ENCODE data around the gene BEND7.

BEND7 gene

DNA sequence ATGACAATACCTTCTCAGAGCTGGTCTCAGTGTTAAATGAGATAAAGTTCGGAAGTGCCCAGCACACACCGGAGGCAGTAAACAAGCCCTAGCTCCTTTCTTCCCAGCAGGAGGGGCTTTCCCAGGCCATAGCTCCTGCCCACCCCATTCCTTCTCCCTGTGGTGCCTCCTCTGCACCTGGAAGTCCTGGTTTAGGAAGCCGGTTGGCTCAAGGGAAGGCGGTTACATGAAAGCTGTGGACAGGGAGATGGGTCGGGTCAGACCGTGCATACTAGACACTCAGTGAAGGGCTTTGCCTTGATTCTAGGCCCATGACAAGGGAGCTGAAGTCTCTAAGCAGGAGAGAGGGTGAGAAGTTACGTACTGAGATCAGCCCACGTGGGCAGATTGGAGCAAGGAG is 8.6 kb downstream of the BEND7 start:
- no peak for DNase-seq

- DNase-seq: no peak
These were observed 10.6 kb downstream of the BEND7 start for GRCh38 chr10:13518076-13518692.

DNA sequence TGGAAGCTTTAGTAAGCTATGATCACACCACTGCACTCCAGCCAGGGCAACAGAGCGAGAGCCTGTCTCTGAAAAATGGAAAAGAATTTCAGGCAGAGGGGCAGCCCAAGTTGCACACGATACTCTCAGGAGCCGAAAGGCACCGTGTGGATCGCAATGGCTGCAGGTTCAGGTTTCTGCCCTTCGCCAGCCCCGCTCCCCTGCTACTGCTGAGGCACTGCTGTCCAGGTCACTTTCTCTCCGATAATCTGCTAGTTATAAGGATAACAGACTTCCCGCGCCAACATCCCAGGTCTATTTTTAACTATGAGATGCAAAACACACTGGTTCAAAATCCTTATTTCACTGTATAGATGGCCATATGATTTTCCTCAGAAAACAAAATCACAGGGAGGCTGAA is 11.1 kb downstream of the BEND7 start:
- no peak for DNase-seq

DNA sequence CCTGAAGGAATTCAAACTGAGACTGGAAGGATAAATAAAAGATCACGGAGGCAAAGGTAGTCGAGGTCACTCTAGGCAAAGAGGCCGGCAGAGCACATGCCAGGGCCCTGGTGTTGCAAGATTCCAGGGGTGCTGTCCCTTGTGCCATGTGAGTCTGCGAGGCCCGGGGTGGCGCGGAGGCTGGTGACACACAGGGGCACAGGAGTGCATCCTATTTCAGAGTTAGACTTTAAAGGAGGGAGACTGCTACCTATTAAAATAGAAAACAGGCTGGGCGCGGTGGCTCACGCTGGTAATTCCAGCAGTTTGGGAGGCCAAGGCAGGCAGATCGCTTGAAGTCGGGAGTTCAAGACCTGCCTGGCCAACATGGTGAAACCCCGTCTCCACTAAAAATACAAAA is 12.6 kb downstream of the BEND7 start:
- no peak for DNase-seq

GRCh38 chr10:13515467-13515866 is 13.3 kb downstream of the BEND7 start:
- no peak for DNase-seq

DNA sequence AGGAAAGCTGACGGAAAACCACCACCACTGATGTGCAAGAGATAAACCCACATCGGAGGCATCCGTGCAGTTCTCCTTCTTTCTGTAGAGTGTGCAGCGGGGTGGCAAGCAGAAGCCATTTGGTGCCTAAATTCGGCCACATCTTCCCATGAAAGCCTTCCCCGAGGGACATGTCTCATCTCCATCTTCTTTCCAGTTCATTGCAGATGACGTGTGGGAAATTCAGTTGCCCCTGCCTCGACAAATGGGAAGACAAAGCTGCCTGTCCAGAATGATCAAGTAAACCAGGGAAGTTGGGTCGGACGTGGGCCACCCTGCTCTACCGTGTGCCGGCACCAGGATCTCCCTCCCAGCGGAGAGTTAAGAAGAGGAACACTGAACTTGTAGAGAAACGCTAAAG is 14.5 kb downstream of the BEND7 start:
- DNase-seq: no peak

GRCh38 chr10:13512564-13512963 is 16.2 kb downstream of the BEND7 start:
- DNase-seq: no peak

GRCh38 chr10:13511409-13511808 is 17.4 kb downstream of the BEND7 start:
- no peak for DNase-seq

- DNase-seq: no peak
These were observed 23.6 kb downstream of the BEND7 start for GRCh38 chr10:13505052-13505680.

DNA sequence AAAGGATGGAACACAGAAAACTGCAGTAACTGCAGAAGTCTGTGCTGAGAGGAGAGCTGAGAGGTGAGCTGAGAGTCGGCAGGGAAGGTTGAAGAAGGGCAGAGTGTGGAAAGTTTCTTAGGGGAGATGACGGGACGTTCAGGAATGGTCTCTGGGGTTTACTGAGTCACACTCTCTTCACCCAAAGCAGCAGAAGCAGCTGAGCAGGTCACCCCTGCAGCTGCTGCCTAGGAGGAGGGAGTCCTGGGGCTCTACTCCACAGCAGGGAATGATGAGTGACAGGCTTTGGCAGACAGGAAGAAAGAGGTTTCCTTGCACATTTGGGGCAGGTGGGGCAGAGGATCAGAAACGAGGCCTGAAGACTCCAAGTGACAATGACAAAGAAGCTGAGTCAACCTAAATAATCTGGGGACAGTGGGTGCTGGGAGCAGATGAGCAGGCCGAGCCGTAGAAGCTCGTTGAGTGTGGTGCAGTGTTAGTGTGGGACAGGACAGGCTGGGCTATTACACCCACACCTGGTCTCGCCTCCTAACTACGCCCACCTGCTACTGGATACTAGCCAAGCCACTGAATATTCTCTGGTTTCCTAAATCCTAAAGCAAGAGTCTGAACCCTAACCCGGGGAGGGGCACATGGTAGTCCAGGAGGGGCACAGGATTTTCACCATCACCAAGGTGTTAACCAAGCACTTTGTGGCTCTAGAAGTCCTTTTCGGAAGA is 24.9 kb downstream of the BEND7 start:
- DNase-seq: no peak

DNA sequence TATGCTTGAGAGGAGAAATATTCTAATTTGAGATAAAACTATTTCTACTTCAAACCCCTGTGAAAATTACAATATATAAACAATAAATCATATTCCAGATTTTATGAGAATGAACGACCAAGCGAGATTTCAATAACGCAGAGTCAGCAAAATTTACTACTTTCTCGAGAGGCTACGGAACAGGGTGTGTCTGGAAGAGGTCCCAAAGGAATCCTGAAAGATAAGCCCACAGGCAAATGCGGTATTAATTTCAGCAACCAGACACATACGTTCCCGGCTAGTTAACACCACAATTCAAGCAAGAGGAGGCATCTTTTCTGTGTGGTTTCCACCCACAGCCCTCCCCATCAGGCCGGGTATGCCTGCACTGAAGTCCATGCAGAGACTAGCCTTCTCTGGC is 26.4 kb downstream of the BEND7 start:
- no peak for DNase-seq

DNA sequence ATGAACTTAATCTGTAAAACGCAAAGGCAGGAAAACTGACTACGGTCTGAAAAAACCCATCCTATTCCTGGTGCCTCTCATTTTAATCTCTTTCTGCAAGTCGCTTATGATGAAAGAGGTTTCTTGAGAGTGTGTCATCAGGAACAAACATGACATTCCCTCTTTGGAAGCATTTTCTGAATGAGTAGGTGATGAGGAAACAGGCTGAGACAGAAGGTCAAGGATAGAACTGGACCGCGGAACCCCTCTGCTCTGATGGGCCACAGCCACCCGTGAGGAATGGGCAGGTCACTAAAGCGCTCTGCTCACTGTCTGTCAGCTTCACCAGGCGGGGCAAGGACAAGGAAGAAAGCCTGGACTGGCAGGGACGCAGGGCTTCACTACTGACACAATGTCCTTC is 28.6 kb downstream of the BEND7 start:
- DNase-seq: no peak

GRCh38 chr10:13499150-13499549 is 29.7 kb downstream of the BEND7 start:
- DNase-seq: no peak

- DNase-seq: no peak
These were observed 31.9 kb downstream of the BEND7 start for GRCh38 chr10:13496931-13497330.

- DNase-seq: no peak
These were observed 32.6 kb downstream of the BEND7 start for GRCh38 chr10:13496164-13496563.

GRCh38 chr10:13492493-13493180 is 36.2 kb downstream of the BEND7 start:
- DNase-seq: no peak

- DNase-seq: no peak
These were observed 37.0 kb downstream of the BEND7 start for GRCh38 chr10:13491747-13492360.

DNA sequence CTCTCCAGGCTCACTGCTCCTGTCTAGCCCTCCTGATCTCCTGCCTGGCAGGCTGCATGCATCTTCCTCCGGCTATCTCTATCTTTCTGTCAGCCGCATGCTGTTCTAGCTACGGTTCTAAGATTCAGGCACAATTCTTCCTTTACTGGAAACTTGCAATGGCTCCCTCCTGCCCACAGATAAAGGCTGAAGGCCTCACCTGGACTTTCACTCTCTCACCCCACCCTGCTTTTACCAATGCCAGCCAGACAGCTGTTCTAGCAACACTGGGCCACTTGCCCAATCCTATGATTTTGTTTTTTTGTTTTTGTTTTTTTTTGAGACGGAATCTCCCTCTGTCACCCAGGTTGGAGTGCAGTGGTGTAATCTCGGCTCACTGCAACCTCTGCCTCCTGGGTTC is 38.3 kb downstream of the BEND7 start:
- no peak for DNase-seq

GRCh38 chr10:13489035-13489599 is 39.7 kb downstream of the BEND7 start:
- no peak for DNase-seq

DNA sequence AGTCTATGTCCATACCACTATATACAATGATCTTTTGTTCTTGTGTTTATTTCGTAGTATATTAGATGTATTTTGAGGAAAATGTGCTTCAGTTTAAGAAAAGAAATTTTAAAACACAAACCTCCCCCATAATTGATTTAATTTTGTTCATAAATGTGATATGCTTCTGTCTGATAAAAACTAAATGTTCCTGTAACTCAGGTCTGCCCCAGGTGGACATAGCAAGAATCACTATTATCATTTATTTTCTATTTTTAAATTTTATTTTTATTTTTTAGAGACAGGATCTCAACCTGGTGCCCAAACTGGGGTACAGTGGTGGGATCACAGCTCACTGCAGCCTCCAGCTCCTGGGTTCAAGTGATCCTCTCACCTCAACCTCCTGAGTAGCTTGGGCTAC is 43.2 kb downstream of the BEND7 start:
- DNase-seq: no peak

DNA sequence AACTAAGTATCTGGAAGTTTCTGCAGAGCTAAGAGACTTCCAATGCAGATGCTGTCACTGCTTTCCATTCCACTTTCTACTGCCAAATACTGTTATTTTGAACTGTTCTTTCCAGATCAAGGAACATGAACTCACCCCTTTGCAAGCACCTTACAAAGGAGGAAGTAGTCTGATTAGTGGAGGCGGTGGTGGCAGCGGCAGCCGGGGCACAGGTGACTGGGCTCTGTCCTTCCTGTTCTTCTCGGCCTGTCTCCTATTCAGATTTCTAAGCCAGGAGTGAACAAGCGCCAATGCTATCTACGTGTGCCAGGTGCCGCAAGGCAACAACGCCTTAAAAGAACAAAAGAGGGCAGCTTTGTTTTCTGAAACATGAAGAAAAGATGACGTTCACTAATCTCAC is 44.9 kb downstream of the BEND7 start:
- DNase-seq: no peak

DNA sequence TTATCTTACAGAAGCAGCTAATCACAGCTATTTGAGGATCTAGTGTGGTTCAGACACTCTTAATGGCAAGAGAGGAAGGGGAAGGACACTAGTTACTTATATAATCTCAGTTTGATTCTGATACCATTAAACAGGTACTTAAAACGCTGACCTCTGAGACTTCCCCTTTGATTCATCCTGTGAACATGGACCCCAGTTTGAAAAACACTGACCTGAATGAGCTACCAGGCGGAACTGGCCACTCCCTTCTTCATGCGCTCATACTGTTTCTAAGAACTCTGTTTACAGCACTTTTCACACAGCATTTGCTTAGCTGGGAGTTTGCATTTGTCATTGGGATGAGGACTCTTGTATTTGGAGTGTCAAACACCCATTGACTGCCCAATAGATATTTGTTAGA is 45.7 kb downstream of the BEND7 start:
- no peak for DNase-seq

DNA sequence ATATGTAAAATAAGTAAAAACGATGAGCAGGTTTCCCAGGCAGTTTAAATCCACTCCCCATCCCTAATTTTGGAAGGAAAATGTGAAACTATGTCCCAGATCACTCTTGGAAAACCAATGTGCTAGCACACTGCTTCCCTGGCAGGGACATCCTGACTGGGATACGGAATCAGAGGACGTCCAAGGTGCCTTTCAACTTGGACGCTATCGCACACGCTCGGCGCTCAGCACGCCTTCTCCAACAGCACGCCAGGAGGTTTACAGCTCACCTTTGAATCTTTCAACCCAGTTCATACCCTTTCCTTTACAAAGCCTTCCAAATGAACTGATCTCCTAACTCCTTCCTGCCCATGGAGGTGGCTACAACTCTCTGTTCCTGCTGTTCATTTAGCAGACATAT is 47.1 kb downstream of the BEND7 start:
- no peak for DNase-seq
